ENCODE results near the gene OTUB1. TPM values are rescaled to one million over a fixed set of nuclear protein-coding genes. Genes with fewer than 3 reads are reported as not detected.

The OTUB1 gene
- total RNA-seq, 2 donors from 2014 or later, result 87.7 to 95.1 TPM

DNA sequence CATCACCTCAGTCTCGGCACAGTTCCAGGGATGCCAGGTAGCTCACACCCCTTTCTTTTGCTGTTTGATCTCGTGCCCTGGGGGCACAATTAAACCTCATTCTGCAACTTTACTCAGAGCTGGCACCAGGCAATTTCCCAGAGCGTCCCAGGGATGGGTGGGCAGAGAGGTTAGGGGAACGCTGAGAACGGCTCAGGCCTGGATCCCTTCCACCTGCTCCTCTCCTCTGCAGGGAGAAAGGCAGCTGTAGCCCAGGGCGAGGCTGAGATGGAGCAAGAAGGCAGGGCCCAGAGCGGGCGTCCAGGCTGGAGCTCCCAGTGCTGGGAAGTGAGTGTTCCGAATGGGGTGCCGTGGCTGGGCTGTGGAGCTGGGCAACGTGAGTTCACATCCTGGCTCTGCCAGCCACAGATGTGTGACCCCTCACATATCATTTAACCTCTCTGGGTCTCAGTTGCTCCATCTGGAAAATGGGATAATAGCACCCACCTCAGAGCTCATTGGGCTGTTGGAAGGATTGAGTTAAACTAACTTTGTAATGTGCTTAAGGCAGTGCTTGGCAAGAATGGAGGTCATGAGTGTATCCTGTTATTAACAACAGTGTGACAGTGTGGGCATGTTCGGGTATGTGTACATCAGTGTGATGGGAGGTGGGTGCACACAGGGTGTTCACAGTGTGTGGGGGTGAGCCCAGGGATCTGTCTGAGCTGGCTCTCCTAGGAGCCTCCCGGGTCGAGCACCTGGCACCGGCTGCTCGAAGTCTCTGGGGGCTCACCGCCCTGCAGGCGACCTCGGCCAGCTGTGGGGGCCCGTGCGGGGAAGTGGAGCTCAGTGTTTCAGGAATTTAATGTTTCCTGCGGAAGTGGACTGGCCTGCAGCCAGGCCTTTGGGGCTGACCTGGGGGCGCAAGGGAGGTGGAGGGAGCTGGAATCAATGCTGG, 15.5 kb downstream of the OTUB1 start:
- H3K9me3 Mint-ChIP-seq, result no peaks in the 10 kb centered on the region
- WGBS, 2 experiments (ENCODE audit: insufficient coverage in 1 of 2, insufficient read length in 1 of 2), result 83 to 92% methylated on average over 9 to 23 of the region's 23 CpGs
- H3K36me3 ChIP-seq (ENCODE audit: control insufficient read depth, insufficient read depth, low read length), result peaks cover 11% of the 10 kb centered on the region
- no peaks in the 10 kb centered on the region for H3K4me1 ChIP-seq (ENCODE audit: control insufficient read depth, insufficient read depth, low read length)
- no peak overlapping the region for H3K9ac ChIP-seq (ENCODE audit: extremely low read depth, low read length, poor library complexity, severe bottlenecking)
- DNase-seq, result no peak
- no peaks in the 10 kb centered on the region for H3K9me3 ChIP-seq (ENCODE audit: control insufficient read depth, low read length)
- H3K4me3 Mint-ChIP-seq, result no peak overlapping the region
- no peak overlapping the region for H3K27ac Mint-ChIP-seq
- H3K27me3 Mint-ChIP-seq (ENCODE audit: insufficient read depth), result peaks cover 60% of the 10 kb centered on the region
- peaks cover 30% of the 10 kb centered on the region for H3K27me3 ChIP-seq (ENCODE audit: control insufficient read depth, insufficient read depth, low read length, poor library complexity, severe bottlenecking)
- no peak overlapping the region for H3K27ac ChIP-seq (ENCODE audit: low read depth, low read length)
- no peak overlapping the region for H3K4me3 ChIP-seq (ENCODE audit: low read length)
- H3K36me3 Mint-ChIP-seq (ENCODE audit: low read depth), result peaks cover 14% of the 10 kb centered on the region
- H3K4me1 Mint-ChIP-seq, result peaks cover 5% of the 10 kb centered on the region
- TF ChIP-seq, protein P1, sequence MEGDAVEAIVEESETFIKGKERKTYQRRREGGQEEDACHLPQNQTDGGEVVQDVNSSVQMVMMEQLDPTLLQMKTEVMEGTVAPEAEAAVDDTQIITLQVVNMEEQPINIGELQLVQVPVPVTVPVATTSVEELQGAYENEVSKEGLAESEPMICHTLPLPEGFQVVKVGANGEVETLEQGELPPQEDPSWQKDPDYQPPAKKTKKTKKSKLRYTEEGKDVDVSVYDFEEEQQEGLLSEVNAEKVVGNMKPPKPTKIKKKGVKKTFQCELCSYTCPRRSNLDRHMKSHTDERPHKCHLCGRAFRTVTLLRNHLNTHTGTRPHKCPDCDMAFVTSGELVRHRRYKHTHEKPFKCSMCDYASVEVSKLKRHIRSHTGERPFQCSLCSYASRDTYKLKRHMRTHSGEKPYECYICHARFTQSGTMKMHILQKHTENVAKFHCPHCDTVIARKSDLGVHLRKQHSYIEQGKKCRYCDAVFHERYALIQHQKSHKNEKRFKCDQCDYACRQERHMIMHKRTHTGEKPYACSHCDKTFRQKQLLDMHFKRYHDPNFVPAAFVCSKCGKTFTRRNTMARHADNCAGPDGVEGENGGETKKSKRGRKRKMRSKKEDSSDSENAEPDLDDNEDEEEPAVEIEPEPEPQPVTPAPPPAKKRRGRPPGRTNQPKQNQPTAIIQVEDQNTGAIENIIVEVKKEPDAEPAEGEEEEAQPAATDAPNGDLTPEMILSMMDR (conservative IDR thresholded peaks at IDR 0.05), result no peak

DNA sequence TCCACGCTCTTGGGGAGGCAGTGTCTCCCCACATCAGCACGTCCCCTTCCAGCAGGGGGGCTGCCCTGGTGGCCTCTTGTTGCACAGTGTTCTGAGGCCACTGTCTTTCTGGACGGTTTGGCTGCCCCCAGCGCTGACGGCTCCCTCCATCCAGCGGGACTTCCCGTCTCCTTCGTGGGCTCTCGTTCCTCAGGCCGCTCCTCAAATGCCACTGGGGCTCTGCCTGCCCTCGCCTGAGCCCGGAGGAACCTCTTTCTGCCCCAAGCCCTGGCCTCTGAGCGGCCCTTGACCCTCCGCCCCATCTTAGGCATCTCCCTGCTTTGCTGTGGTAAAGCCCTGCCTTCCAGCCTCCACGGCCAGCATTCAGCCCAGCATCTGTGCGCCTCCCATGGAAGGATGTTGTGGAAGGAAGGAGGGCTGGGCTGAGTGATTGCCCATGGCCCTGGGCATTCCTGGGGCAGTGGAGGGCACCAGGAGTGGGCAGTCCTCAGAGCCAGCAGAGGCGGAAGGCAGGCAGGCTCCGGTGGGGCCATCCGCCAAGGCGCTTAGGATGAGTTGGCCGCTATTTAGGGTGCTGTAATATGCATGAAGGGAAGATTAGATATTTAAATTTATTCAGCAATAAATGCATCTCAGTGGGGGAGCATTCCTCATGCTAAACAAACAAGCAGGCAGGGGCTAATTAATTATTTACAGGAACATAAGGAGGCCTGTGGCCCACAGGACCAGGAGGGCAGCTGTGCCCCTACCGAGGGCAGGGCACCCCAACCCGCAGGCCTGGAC, 17.8 kb downstream of the OTUB1 start:
- Mint-ChIP-seq H3K27ac (no peak overlapping the region), H3K4me3 (no peak overlapping the region), H3K36me3 (ENCODE audit: low read depth) (no peaks in the 10 kb centered on the region), H3K27me3 (ENCODE audit: insufficient read depth) (peaks cover 81% of the 10 kb centered on the region), H3K9me3 (no peaks in the 10 kb centered on the region), H3K4me1 (peaks cover 13% of the 10 kb centered on the region)
- Histone ChIP-seq H3K9me3 (ENCODE audit: control insufficient read depth, low read length) (no peaks in the 10 kb centered on the region), H3K27me3 (ENCODE audit: control insufficient read depth, insufficient read depth, low read length, poor library complexity, severe bottlenecking) (peaks cover 47% of the 10 kb centered on the region), H3K4me3 (ENCODE audit: low read length) (no peak overlapping the region), H3K4me1 (ENCODE audit: control insufficient read depth, insufficient read depth, low read length) (peaks cover 3% of the 10 kb centered on the region), H3K9ac (ENCODE audit: extremely low read depth, low read length, poor library complexity, severe bottlenecking) (no peak overlapping the region), H3K36me3 (ENCODE audit: control insufficient read depth, insufficient read depth, low read length) (no peaks in the 10 kb centered on the region), H3K27ac (ENCODE audit: low read depth, low read length) (no peak overlapping the region)
- TF ChIP-seq, protein P1 (conservative IDR thresholded peaks at IDR 0.05), result no peak
- peak; percentile 57 for DNase-seq
- 81 to 83% methylated on average over 13 to 23 of the region's 23 CpGs for WGBS, 2 experiments (ENCODE audit: insufficient coverage in 1 of 2, insufficient read length in 1 of 2)

GRCh38 chr11:64004590-64004984, 18.3 kb downstream of the OTUB1 start:
- Mint-ChIP-seq H3K9me3 (no peaks in the 10 kb centered on the region), H3K27me3 (ENCODE audit: insufficient read depth) (peaks cover 87% of the 10 kb centered on the region), H3K27ac (no peak overlapping the region), H3K4me1 (peaks cover 14% of the 10 kb centered on the region), H3K36me3 (ENCODE audit: low read depth) (no peaks in the 10 kb centered on the region), H3K4me3 (no peak overlapping the region)
- peaks cover 53% of the 10 kb centered on the region for H3K27me3 ChIP-seq (ENCODE audit: control insufficient read depth, insufficient read depth, low read length, poor library complexity, severe bottlenecking)
- WGBS, 2 experiments (ENCODE audit: insufficient coverage in 1 of 2, insufficient read length in 1 of 2), result 81 to 100% methylated on average over 1 to 4 of the region's 4 CpGs
- H3K4me3 ChIP-seq (ENCODE audit: low read length), result no peak overlapping the region
- no peaks in the 10 kb centered on the region for H3K9me3 ChIP-seq (ENCODE audit: control insufficient read depth, low read length)
- H3K27ac ChIP-seq (ENCODE audit: low read depth, low read length), result no peak overlapping the region
- peaks cover 3% of the 10 kb centered on the region for H3K4me1 ChIP-seq (ENCODE audit: control insufficient read depth, insufficient read depth, low read length)
- no peak overlapping the region for H3K9ac ChIP-seq (ENCODE audit: extremely low read depth, low read length, poor library complexity, severe bottlenecking)
- TF ChIP-seq, protein P1 (conservative IDR thresholded peaks at IDR 0.05), result no peak
- no peak for DNase-seq
- H3K36me3 ChIP-seq (ENCODE audit: control insufficient read depth, insufficient read depth, low read length), result no peaks in the 10 kb centered on the region
